CD4-positive, alpha-beta T cell treated with Interleukin-6 for 4 hours (primary cell): Measurements from ENCODE around the gene CIC.

ENCODE experiments used
- DNase-seq: peaks from one replicate; pipeline ENCODE4 v3.0.0-alpha.2; 2020; ENCODE audit warnings: mixed read lengths

The CIC gene

GRCh38 chr19:42290136-42290522 is 21.1 kb downstream of the CIC start:
- no peak for DNase-seq

GRCh38 chr19:42290523-42291434 is 21.7 kb downstream of the CIC start:
- DNase-seq = peak; percentile 67

GRCh38 chr19:42291435-42291810 is 22.4 kb downstream of the CIC start:
- DNase-seq = no peak

- no peak for DNase-seq
These were observed 23.2 kb downstream of the CIC start for GRCh38 chr19:42292042-42292960.

GRCh38 chr19:42292963-42293362 is 23.9 kb downstream of the CIC start:
- DNase-seq = no peak

GRCh38 chr19:42293540-42293939 is 24.5 kb downstream of the CIC start:
- no peak for DNase-seq

GRCh38 chr19:42293948-42294347 is 24.9 kb downstream of the CIC start:
- no peak for DNase-seq

GRCh38 chr19:42294471-42295137 is 25.6 kb downstream of the CIC start:
- no peak for DNase-seq

GRCh38 chr19:42295342-42295741 is 26.3 kb downstream of the CIC start:
- DNase-seq = no peak

- DNase-seq = peak; percentile 91
These were observed 26.9 kb downstream of the CIC start for GRCh38 chr19:42295831-42296525.

GRCh38 chr19:42297039-42297438 is 28.0 kb downstream of the CIC start:
- no peak for DNase-seq

- DNase-seq = peak; percentile 39
These were observed 32.7 kb downstream of the CIC start, which contains the start of gene PRR19 for GRCh38 chr19:42301646-42302203. Gene PRR19, plus strand, starts transcription at chr19:42302132. Its CDS starts 7,453 bp downstream, at chr19:42309585.

- no peak for DNase-seq
These were observed 34.0 kb downstream of the CIC start for GRCh38 chr19:42303101-42303464.

GRCh38 chr19:42303876-42304275 is 34.8 kb downstream of the CIC start:
- no peak for DNase-seq

- no peak for DNase-seq
These were observed 37.6 kb downstream of the CIC start for GRCh38 chr19:42306646-42307045.

GRCh38 chr19:42309686-42310085 is 40.6 kb downstream of the CIC start:
- no peak for DNase-seq

- DNase-seq = no peak
These were observed 42.6 kb downstream of the CIC start for GRCh38 chr19:42311657-42312056.

GRCh38 chr19:42312370-42312769 is 43.3 kb downstream of the CIC start:
- no peak for DNase-seq

GRCh38 chr19:42313096-42313839 is 44.2 kb downstream of the CIC start, which contains the start of gene TMEM145:
Gene TMEM145, plus strand, starts transcription at chr19:42313309. Its CDS starts 68 bp downstream, at chr19:42313377.
- peak; percentile 43 for DNase-seq

GRCh38 chr19:42313840-42314755 is 45.0 kb downstream of the CIC start:
- DNase-seq = no peak
